ENCODE results near the gene JSRP1. TPM values are rescaled to one million over a fixed set of nuclear protein-coding genes. Genes with fewer than 3 reads are reported as not detected.

Gene JSRP1
- total and polyA plus RNA-seq, 2 experiments from 2014 or later, result 2.4 to 3.1 TPM

DNA sequence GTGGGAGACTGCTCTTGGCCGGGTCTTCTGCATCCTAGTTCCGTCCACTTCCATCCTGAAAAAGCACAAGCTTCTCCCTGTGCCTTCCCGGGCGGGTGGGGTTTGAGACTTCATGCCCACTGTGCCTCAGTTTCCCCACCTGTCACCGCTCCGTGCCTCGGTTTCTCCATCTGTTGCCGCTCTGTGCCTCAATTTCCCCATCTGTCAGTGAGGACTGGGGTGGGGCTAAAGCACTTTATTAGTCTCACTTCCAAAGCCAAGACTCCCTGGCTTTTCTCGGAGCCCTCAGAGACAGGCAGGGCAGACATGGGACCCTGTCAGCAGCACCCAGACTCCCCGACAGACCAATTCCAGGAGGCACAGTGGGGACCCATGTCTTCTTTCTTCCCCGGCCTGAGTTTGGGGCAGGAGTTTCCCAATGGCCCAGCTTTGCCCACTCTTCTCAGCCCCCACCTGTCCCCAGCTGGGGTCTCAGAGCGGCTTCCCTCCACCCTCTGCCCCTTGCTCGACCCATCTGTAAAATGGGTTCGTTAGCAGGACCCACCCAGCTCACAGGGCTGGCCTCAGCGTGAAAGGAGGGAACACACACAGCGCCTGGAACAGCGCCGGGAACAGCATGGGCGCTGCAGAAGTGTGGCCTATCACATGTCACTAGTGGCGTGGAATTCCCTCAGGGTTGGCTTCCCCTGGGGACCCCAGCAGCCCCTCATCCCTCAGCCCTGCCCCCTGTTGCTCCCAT, 30.4 kb upstream of the JSRP1 start:
- H3K79me2 ChIP-seq (replicated peaks; ENCODE audit: insufficient read depth), result no peaks in the 10 kb centered on the region
- H3K27ac ChIP-seq (ENCODE audit: low read depth), result no peak overlapping the region
- H3K4me1 Mint-ChIP-seq, result peaks cover 14% of the 10 kb centered on the region
- peaks cover 63% of the 10 kb centered on the region for H3K27me3 ChIP-seq (ENCODE audit: insufficient read depth)
- no peak overlapping the region for H3K4me3 ChIP-seq
- H3K4me1 ChIP-seq (ENCODE audit: insufficient read depth), result no peaks in the 10 kb centered on the region
- no peak overlapping the region for H2AFZ ChIP-seq
- no peak overlapping the region for H3K4me2 ChIP-seq
- peaks cover 7% of the 10 kb centered on the region; the same call in 1 of the 2 replicates for H3F3A ChIP-seq (replicated peaks; ENCODE audit: low read depth)
- H3K36me3 Mint-ChIP-seq (ENCODE audit: low read depth), result no peaks in the 10 kb centered on the region; the same call in 2 of the 3 replicates
- H3K9me3 Mint-ChIP-seq, result peaks cover 4% of the 10 kb centered on the region; the same call in 1 of the 3 replicates
- no peak overlapping the region for H3K27ac Mint-ChIP-seq
- DNase-seq (ENCODE audit: low spot score) (no peak), ATAC-seq (no peak)
- H3K4me3 Mint-ChIP-seq, result no peak overlapping the region; the same call in 2 of the 3 replicates
- no peaks in the 10 kb centered on the region for H3K36me3 ChIP-seq (ENCODE audit: insufficient read depth)
- no peaks in the 10 kb centered on the region for H4K20me1 ChIP-seq (replicated peaks; ENCODE audit: insufficient read depth)
- TF ChIP-seq NANOG (IDR thresholded peaks at IDR 0.05; ENCODE audit: borderline replicate concordance), result no peak
- no peak for TF ChIP-seq POLR2AphosphoS5 (IDR thresholded peaks at IDR 0.05; ENCODE audit: low read depth)
- no peak for TF ChIP-seq EZH2phosphoT487 (IDR thresholded peaks at IDR 0.05; ENCODE audit: unreplicated experiment)
- TF ChIP-seq STAT1 (IDR thresholded peaks at IDR 0.05; ENCODE audit: unreplicated experiment), result no peak
- no peak for TF ChIP-seq EZH2 (IDR thresholded peaks at IDR 0.05; ENCODE audit: low read depth, unreplicated experiment)
- TF ChIP-seq CREB1 (CRISPR knock-in tag; IDR thresholded peaks at IDR 0.05; ENCODE audit: low read depth), result no peak
- TF ChIP-seq, protein P1, sequence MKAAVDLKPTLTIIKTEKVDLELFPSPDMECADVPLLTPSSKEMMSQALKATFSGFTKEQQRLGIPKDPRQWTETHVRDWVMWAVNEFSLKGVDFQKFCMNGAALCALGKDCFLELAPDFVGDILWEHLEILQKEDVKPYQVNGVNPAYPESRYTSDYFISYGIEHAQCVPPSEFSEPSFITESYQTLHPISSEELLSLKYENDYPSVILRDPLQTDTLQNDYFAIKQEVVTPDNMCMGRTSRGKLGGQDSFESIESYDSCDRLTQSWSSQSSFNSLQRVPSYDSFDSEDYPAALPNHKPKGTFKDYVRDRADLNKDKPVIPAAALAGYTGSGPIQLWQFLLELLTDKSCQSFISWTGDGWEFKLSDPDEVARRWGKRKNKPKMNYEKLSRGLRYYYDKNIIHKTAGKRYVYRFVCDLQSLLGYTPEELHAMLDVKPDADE (IDR thresholded peaks at IDR 0.05), result no peak
- TF ChIP-seq, protein P2, sequence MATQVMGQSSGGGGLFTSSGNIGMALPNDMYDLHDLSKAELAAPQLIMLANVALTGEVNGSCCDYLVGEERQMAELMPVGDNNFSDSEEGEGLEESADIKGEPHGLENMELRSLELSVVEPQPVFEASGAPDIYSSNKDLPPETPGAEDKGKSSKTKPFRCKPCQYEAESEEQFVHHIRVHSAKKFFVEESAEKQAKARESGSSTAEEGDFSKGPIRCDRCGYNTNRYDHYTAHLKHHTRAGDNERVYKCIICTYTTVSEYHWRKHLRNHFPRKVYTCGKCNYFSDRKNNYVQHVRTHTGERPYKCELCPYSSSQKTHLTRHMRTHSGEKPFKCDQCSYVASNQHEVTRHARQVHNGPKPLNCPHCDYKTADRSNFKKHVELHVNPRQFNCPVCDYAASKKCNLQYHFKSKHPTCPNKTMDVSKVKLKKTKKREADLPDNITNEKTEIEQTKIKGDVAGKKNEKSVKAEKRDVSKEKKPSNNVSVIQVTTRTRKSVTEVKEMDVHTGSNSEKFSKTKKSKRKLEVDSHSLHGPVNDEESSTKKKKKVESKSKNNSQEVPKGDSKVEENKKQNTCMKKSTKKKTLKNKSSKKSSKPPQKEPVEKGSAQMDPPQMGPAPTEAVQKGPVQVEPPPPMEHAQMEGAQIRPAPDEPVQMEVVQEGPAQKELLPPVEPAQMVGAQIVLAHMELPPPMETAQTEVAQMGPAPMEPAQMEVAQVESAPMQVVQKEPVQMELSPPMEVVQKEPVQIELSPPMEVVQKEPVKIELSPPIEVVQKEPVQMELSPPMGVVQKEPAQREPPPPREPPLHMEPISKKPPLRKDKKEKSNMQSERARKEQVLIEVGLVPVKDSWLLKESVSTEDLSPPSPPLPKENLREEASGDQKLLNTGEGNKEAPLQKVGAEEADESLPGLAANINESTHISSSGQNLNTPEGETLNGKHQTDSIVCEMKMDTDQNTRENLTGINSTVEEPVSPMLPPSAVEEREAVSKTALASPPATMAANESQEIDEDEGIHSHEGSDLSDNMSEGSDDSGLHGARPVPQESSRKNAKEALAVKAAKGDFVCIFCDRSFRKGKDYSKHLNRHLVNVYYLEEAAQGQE (IDR thresholded peaks at IDR 0.05; ENCODE audit: unreplicated experiment), result no peak
- no peak for TF ChIP-seq JUNB (IDR thresholded peaks at IDR 0.05; ENCODE audit: unreplicated experiment)
- TF ChIP-seq ZNF331 (CRISPR knock-in tag; IDR thresholded peaks at IDR 0.05; ENCODE audit: low read depth), result no peak
- no peak for TF ChIP-seq ZNF114 (CRISPR knock-in tag; IDR thresholded peaks at IDR 0.05)
- TF ChIP-seq, protein P3, sequence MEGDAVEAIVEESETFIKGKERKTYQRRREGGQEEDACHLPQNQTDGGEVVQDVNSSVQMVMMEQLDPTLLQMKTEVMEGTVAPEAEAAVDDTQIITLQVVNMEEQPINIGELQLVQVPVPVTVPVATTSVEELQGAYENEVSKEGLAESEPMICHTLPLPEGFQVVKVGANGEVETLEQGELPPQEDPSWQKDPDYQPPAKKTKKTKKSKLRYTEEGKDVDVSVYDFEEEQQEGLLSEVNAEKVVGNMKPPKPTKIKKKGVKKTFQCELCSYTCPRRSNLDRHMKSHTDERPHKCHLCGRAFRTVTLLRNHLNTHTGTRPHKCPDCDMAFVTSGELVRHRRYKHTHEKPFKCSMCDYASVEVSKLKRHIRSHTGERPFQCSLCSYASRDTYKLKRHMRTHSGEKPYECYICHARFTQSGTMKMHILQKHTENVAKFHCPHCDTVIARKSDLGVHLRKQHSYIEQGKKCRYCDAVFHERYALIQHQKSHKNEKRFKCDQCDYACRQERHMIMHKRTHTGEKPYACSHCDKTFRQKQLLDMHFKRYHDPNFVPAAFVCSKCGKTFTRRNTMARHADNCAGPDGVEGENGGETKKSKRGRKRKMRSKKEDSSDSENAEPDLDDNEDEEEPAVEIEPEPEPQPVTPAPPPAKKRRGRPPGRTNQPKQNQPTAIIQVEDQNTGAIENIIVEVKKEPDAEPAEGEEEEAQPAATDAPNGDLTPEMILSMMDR (conservative IDR thresholded peaks at IDR 0.05; ENCODE audit: low read depth in 2 of 2), result no peak
- TF ChIP-seq, protein P4, sequence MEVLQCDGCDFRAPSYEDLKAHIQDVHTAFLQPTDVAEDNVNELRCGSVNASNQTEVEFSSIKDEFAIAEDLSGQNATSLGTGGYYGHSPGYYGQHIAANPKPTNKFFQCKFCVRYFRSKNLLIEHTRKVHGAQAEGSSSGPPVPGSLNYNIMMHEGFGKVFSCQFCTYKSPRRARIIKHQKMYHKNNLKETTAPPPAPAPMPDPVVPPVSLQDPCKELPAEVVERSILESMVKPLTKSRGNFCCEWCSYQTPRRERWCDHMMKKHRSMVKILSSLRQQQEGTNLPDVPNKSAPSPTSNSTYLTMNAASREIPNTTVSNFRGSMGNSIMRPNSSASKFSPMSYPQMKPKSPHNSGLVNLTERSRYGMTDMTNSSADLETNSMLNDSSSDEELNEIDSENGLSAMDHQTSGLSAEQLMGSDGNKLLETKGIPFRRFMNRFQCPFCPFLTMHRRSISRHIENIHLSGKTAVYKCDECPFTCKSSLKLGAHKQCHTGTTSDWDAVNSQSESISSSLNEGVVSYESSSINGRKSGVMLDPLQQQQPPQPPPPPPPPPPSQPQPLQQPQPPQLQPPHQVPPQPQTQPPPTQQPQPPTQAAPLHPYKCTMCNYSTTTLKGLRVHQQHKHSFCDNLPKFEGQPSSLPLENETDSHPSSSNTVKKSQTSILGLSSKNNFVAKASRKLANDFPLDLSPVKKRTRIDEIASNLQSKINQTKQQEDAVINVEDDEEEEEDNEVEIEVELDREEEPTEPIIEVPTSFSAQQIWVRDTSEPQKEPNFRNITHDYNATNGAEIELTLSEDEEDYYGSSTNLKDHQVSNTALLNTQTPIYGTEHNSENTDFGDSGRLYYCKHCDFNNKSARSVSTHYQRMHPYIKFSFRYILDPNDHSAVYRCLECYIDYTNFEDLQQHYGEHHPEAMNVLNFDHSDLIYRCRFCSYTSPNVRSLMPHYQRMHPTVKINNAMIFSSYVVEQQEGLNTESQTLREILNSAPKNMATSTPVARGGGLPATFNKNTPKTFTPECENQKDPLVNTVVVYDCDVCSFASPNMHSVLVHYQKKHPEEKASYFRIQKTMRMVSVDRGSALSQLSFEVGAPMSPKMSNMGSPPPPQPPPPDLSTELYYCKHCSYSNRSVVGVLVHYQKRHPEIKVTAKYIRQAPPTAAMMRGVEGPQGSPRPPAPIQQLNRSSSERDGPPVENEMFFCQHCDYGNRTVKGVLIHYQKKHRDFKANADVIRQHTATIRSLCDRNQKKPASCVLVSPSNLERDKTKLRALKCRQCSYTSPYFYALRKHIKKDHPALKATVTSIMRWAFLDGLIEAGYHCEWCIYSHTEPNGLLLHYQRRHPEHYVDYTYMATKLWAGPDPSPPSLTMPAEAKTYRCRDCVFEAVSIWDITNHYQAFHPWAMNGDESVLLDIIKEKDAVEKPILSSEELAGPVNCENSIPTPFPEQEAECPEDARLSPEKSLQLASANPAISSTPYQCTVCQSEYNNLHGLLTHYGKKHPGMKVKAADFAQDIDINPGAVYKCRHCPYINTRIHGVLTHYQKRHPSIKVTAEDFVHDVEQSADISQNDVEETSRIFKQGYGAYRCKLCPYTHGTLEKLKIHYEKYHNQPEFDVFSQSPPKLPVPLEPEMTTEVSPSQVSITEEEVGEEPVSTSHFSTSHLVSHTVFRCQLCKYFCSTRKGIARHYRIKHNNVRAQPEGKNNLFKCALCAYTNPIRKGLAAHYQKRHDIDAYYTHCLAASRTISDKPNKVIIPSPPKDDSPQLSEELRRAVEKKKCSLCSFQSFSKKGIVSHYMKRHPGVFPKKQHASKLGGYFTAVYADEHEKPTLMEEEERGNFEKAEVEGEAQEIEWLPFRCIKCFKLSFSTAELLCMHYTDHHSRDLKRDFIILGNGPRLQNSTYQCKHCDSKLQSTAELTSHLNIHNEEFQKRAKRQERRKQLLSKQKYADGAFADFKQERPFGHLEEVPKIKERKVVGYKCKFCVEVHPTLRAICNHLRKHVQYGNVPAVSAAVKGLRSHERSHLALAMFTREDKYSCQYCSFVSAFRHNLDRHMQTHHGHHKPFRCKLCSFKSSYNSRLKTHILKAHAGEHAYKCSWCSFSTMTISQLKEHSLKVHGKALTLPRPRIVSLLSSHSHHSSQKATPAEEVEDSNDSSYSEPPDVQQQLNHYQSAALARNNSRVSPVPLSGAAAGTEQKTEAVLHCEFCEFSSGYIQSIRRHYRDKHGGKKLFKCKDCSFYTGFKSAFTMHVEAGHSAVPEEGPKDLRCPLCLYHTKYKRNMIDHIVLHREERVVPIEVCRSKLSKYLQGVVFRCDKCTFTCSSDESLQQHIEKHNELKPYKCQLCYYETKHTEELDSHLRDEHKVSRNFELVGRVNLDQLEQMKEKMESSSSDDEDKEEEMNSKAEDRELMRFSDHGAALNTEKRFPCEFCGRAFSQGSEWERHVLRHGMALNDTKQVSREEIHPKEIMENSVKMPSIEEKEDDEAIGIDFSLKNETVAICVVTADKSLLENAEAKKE (CRISPR knock-in tag; IDR thresholded peaks at IDR 0.05), result no peak
- H3K27me3 Mint-ChIP-seq (ENCODE audit: insufficient read depth, low read depth, poor library complexity), result peaks cover 48% of the 10 kb centered on the region
- H3K9me2 ChIP-seq (ENCODE audit: insufficient read depth), result no peaks in the 10 kb centered on the region

Measured in GM23338 (cell line).